Measurements from ENCODE around the gene SCYL2.
"Not testable (repeated sequence)": the region's sequence is repeated elsewhere in the genome, so short reads cannot be mapped to it uniquely, and the experiment has no call there.

The SCYL2 gene, protein sequence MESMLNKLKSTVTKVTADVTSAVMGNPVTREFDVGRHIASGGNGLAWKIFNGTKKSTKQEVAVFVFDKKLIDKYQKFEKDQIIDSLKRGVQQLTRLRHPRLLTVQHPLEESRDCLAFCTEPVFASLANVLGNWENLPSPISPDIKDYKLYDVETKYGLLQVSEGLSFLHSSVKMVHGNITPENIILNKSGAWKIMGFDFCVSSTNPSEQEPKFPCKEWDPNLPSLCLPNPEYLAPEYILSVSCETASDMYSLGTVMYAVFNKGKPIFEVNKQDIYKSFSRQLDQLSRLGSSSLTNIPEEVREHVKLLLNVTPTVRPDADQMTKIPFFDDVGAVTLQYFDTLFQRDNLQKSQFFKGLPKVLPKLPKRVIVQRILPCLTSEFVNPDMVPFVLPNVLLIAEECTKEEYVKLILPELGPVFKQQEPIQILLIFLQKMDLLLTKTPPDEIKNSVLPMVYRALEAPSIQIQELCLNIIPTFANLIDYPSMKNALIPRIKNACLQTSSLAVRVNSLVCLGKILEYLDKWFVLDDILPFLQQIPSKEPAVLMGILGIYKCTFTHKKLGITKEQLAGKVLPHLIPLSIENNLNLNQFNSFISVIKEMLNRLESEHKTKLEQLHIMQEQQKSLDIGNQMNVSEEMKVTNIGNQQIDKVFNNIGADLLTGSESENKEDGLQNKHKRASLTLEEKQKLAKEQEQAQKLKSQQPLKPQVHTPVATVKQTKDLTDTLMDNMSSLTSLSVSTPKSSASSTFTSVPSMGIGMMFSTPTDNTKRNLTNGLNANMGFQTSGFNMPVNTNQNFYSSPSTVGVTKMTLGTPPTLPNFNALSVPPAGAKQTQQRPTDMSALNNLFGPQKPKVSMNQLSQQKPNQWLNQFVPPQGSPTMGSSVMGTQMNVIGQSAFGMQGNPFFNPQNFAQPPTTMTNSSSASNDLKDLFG

DNA sequence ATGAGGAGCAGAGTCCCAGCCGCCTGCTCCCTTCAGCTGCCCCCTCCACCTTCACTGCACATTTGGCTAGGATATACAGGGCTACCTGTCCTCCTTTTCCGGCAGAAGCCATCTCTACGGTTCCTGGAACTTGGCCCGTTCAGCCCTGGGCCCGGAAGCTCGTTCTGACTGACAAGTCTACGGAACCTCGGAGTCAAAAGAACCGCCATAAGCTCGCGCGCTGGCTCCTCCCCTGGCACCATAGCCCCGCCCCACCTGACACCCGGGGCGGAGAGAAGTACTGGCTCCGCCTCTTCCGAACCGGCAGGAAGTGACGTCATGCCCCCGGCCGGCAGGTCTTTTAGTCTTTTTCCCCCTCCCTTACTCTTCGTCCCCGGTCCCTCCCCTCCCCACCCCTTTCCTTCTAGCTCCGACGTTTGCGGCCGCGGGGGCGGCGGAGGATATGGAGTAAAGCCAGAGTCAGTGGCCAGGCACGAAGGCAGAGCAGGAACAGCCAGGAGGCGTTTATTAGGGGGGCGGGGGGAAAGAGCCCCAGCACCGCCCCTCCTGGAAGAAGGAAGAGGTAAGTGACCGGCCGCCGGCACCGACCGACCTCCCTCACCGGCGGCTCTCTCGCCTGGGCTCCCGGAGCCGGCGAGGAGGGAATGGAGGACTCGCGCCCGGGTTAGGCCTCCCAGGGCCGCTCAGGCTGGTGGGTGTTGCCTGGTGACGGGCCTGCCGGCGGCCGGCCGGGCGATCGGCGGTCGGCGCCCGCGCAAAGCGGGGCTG lies at the start of gene SCYL2, which contains the start of gene DEPDC4:
Gene SCYL2 (plus strand): TSS at position 343 of the 768 bp plus-strand sequence. CDS start 15,794 bp downstream, outside the sequence.
Gene DEPDC4 (minus strand): TSS at position 245 of the 768 bp plus-strand sequence. CDS start 3 bp downstream, at position 242.
- peak; percentile 93 for DNase-seq

DNA sequence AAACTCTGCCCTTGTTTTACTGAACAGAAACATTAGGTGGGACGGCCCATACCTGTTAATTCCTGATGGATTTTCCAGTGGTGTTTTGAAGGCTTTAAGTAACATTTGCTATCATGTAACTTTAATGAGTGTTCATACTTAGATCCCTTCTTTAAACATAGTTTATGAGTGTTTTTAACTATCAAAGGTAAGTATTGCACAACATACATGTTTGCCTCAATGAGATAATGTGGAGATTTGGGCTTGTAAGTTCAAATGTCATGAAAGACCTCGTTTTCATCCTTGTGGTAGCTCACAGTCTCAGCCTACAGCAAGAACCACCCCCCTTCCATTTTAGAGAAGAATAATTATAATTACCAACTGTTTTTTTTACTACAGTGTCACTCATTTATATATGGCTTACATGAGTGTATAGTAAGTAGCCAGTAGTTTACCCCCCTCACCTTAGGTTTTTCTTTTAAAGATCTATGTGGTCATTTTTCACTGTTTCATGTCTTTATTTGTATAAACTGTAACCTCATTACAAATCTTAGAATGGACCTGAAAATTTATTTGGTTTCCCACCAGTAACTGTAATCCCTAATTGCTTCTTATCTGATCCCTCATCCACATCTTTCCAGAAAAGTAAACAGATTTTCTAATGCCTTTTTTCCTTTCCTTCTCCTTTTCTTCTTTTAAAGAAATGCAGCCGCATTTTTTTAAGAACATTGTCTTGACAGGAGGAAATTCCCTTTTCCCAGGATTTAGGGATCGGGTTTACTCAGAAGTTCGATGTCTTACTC lies 47.5 kb upstream of the SCYL2 start:
- no peak for DNase-seq

DNA sequence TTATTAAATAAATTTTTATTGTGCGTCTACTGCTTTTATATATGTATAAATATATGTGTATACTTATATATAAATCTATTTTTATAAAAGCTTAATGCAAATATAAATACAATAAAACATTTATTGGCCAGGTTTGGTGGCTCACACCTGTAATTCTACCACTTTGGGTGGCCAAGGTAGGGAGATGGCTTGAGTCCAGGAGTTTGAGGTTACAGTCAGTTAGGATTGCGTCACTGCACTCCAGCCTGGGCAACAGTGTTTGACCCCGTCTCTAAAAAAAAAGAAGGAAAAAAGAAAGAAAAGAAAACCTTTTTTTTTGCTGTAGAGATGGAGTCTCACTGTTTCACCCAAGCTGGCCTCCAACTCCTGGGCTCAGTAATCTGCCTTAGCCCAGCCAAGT lies 45.5 kb upstream of the SCYL2 start:
- no peak for DNase-seq

DNA sequence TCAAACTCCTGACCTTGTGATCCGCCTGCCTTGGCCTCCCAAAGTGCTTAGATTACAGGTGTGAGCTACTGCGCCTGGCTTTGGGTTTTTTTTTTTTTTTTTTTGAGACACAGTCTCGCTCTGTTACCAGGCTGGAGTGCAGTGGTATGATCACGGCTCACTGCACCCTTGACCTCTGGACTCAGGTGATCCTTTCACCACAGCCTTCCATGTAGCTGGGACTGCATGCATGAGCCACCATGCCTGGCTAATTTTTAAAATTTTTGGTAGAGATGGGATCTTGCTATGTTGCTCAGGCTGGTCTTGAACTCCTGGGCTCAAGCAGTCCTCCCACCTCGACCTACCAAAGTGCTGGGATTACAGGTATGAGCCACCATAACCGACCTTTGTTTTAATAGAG lies 44.8 kb upstream of the SCYL2 start:
- DNase-seq = not testable (repeated sequence)

DNA sequence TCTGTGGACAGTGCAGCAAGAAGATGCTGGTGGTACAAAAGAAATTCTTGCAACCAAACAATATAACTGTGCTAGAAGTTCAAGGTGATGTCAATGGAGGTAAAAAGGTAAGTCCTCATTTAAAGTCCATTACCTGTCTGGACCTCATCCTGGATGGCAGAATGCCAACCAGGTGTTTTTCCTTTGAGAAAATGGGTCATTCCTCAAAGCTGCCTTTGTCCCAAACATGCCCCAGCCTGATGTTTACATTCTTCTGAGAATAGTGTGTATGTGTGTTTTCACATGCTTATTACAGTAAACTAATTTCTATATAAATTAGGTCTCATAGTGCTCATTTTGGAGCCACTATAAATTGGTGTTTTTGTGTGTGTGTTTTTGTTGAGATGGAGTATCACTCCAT lies 41.5 kb upstream of the SCYL2 start:
- no peak for DNase-seq

DNA sequence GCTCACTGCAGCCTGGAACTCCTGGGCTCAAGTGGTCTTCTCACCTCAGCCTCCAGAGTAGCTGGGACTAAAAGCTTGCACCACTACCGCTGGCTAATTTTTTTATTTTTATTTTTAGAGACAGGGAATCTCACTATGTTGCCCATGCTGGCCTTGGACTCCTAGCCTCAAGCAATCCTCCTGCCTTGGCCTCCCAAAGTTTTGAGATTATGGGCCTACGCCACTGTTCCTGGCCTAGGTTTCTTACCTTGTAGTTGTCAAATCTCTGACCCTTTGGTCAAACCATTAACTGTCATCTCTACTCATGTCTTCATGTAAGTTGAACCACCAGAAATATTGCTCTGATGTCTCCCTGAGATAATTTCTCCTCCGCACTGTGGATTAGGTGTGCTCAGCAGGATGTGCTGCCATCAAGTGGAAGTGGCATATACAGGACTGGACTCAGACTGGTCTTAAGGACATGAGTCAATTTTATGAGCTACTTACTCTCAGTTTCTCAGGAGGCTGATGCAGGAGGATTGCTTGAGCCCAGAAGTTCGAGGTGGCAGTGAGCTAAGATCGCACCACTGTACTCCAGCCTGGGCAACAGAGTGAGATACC lies 37.8 kb upstream of the SCYL2 start:
- DNase-seq = no peak

DNA sequence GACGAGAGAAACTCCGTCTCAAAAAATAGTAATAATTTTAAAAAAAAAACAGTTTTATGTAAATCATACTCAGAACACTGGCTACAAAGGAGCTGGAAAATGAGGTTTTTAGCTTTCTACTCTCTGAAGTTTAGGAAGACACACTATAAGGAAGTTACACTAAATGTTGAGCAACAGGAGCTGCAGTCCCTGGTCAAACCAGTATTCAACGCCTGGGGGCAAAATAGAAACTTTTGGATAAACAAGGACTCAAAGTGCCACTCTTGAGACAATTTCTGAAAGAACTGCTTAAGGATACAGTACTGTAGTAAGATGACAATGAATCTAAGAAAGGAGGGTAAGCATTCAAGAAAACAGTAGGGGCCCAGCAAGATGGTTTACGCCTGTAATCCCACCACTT lies 37.1 kb upstream of the SCYL2 start:
- no peak for DNase-seq

DNA sequence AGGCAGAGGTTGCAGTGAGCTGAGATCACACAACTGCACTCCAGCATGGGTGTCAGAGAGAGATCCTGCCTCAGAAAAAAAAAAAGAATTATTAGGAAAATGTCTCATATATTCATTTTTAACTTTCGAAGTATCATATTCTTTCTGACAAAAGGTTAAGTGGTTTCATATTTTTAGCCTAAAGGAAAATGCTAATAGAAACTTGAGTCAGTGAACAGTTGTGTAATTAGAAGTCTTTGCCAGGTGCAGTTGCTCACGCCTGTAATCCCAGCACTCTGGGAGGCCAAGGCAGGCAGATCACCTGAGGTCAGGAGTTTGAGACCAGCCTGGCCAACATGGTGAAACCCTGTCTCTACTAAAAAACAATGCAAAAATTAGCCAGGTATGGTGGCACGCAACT lies 35.1 kb upstream of the SCYL2 start:
- DNase-seq = not testable (repeated sequence)

DNA sequence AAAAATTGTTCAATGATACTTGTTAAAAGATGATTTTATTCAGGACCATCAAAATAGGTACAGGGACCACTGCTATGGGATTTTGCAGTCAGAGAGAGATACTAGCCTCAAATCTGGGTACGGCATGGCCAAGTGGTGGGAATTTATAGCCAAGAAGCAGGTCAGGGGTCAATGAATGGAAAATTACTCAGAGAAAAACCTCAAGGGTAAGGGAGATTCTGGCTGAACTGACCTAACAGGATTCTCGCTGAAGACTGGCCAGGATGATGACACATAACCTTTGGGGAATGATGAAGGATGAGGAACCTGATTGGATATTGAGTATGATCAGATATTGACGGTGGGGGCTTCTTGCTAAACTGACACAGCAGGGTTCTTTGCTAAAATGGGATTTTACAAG lies 32.8 kb upstream of the SCYL2 start:
- DNase-seq = no peak

DNA sequence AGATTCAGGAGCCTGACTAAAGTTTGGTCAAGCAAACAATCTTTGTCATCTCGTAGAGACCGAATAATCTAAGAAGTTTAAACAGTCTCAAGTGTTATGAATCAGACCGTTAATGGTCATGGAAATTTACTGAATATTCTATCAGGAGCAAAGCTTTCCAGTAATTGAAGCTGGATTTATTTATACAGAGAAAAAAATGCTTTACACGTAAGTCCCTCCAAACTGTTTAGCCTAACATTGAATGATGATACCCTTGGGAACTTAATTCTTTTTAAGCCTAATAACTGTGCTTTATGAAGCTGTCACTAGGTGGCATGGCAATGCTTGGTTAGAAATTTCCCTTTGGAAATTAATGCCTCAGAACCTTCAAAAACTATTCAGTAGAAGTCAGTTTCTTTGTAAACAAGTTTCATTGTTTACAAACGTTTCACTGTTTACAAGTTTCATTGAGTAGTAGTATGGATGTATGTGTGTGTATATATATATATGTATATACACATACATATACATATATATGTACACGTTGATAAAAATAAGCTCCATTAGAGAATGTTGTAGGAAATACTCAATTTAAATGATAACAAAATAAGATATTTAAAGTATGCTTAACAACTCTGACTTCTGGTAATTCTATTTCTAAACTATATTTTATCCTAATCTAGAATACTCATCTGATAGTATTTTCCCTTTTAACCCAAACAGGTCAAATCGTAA lies 32.2 kb upstream of the SCYL2 start:
- DNase-seq = no peak

DNA sequence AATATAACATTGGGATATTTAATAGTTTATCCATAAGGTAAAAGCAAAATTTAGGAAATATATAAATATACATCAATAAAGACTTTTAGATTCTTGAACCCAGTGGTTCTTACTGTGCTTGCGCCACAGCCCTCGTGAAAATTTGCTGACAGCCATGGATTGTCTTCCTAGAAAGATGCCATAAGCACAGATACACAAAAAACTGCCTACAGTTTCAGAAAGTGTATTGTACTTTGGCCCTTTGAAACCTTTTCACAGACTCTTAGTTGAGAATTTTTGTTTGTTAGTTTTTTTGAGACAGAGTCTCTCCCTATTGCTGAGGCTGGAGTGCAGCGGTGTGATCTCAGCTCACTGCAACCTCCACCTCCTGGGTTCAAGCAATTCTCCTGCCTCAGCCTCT lies 28.2 kb upstream of the SCYL2 start:
- no peak for DNase-seq

DNA sequence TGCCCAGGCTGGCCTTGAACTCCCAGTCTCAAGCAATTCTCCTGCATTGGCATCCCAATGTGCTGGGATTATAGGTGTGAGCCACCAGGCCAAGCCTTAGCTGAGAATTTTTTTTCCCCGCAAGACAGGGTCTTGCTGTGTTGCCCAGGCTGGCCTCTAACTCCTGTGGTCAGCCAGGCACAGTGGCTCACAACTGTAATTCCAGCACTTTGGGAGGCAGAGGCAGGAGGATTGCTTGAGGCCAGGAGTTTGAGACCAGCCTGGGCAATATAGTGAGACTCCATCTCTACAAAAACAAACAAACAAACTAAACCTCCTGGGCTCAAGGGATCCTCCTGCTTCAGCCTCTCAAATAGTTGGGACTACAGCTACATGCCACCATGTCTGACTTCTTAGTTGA lies 27.4 kb upstream of the SCYL2 start:
- no peak for DNase-seq

DNA sequence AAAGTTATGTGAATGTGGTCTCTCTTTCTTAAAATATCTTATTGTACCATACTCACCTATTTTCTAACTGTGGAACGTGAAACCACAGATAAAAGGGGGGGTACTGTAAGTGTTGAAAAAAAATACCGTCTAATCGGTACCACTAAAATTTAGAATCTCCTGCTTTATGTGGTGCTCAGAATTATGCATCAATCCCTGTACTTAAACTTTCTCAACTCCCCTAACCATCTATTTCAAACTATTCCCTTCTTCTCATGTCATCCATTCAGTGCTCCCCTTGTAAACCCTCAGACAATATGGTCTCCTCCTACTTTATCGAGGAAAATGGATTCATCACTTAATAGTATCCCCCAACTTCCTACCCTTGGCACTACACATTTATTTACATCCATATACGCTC lies 23.8 kb upstream of the SCYL2 start:
- DNase-seq = no peak

DNA sequence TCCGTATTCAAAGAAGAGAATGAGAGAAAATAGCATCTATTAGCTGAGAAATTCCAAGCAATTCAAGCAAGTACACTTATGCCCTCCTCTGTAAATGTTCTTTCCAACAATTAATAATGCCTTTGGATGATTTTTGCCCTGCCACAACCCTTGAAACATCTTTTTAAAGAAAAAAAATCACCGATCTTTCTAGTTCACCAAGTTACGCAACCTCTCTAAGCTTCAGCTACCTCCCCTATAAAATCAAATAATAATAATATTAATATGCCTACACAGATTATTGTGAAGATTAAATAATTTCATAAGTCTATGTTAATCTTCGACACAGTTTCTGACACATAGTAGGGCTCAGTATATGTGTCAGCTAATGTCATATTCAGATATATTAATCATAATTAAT lies 19.2 kb upstream of the SCYL2 start:
- no peak for DNase-seq

DNA sequence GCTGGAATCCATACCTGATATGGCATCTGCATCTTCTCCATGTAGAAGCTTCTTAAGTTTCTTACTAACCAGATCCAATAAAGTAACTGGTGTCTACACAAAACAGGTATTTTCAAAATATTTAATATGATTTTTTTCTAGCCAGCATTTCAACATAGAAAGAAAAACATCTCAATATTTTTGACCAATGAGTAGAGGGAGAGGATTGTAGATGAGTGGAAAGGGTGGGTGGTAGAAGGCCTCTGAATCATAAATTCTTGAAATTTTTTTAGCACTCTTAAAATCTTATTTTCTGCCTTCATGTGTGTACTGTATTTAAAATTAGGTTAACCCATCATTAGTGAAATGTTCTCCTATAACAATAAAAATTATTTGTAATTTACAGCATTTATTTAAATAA lies 18.1 kb upstream of the SCYL2 start:
- DNase-seq = no peak

DNA sequence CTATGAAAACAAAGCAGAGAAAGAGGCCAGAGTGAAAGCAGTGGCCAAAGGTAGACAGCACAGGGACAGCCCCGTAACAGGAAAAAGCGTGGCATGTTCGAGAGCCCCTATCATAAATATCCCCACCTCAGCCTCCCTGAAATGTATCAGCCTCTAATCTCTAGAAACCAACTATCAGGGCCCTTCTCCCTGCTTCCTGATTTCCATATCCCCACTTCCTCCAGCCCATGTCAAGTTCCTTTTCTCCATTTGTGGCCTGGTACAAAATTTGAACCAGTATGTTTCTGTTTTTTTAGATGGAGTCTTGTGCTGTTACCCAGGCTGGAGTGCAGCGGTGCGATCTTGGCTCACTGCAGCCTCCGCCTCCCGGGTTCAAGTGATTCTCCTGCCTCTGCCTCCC lies 17.0 kb upstream of the SCYL2 start:
- DNase-seq = no peak

DNA sequence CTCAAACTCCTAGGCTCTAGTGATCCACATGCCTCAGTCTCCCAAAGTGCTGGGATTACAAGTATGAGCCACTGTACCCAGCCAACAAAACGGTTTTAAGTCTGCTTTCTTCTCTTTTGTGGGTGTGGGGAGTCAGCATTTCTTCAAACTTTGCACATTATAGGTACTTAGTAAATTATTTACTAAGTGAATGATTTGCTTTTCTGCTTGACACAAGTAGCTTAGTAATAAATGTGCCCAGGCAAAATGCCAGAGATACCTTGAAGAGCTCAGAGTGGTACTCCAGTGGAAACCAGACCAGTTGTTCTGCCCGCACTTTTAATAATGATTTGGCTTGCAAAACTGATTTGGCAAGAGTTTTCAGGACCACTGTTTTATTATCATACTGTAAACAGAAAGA lies 15.1 kb upstream of the SCYL2 start:
- DNase-seq = no peak

DNA sequence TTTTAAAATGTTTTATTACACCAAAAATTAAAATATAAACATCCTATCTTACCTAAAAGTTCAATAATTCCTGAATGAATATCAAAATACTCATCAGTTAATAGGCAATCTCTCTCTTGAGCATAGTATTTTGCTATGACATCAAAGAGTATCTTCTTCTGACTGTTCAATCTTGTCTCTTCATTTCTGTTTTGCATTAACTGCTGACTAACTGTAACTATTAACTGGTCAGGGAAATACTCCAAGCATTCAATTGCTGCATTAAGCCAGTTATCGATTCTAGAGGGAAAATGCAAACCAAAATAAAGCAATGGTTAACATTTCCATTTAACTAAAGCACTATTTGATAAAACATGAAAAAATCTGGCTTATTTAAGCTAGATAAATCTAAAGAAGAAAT lies 13.5 kb upstream of the SCYL2 start:
- no peak for DNase-seq

DNA sequence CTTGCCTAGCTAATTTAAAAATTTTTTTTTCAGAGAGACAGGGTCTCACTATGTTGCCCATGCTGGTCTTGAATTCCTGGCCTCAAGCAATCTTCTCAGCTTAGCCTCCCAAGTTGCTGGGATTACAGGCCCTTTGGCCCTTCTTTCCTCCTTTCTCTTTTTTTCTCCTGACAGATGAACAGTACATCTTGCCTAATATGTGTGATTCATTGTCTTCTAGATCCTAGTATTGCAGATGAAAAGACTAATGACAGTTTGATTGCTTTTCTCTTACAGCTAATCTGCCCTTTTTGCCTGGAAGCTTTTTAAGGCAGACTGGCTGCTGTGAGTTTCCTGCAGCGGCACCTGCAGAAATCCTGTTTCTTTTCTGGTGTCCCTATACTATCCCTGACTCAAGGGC lies 12.1 kb upstream of the SCYL2 start:
- no peak for DNase-seq

DNA sequence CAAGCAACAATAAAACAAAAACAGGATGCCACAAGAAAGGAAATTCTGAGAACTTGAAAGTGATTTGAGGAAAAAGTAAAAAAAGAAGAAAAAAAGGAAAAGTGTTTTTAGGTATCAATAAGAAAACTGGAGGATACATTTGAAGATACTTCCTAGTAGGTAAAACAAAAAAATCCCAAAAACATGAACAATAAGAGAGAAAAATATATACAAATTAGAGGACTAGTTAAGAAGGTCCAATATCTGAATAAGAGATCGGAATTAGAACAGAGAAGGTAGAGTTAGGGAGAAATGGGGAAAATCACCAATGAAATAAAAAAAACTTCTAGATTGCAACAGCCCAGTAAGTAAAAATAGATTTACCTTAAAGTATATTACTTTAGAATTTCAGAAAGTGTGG lies 8.8 kb upstream of the SCYL2 start:
- DNase-seq = no peak

DNA sequence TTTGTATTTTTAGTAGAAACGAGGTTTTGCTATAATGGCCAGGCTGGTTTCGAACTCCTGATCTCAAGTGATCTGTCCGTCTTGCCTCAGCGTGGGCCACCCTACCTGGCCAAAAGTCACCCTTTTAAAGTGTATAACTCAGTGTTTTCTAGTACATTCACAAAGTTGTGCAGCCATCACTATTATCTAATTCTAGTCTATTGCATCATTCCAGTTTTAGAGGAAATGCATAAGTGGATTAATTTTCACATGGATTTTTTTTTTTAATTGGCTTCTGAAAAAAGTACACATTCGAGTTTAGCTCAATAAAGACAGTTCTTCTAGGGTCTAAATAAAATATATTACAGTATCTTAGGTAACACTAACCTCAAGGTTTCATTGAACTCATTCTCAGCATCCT lies 3.8 kb upstream of the SCYL2 start:
- no peak for DNase-seq

All from CD4-positive, alpha-beta T cell treated with Interleukin-17A for 4 hours (primary cell).